ENCODE data around the gene CRHR1. TPM values are rescaled to one million over a fixed set of nuclear protein-coding genes. Genes with fewer than 3 reads are reported as not detected.

The CRHR1 gene
- total RNA-seq, 2 experiments from 2014 or later: not detected

DNA sequence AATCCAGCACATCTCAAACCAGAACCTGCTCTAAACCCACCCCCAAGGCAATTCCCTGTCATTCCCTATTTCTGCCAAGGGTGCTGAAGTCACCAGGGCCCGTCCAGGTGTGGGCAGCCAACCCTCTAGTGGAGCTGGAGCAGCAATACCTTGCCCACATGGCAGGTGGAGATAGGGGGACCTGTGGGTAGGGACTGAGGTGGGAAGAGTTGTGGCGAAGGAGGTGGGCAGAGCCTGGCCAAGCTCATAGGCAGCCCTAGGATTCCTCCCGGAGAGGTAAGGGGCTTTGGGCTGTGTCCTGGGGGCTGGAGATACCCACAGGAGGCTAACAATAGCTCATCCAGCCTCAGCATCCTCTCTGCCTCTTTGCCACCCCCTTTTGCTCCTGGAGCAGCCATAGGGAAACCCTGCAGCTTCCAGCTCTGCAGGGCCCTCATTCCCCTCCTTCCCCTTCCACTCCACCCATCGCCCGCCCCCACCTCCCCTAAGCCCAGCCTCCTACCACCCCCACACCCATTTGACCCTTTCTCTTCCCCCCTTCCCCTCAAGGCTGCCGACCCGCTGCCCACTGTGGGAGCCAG lies 30.4 kb upstream of the CRHR1 start:
- TF ChIP-seq, protein P1, sequence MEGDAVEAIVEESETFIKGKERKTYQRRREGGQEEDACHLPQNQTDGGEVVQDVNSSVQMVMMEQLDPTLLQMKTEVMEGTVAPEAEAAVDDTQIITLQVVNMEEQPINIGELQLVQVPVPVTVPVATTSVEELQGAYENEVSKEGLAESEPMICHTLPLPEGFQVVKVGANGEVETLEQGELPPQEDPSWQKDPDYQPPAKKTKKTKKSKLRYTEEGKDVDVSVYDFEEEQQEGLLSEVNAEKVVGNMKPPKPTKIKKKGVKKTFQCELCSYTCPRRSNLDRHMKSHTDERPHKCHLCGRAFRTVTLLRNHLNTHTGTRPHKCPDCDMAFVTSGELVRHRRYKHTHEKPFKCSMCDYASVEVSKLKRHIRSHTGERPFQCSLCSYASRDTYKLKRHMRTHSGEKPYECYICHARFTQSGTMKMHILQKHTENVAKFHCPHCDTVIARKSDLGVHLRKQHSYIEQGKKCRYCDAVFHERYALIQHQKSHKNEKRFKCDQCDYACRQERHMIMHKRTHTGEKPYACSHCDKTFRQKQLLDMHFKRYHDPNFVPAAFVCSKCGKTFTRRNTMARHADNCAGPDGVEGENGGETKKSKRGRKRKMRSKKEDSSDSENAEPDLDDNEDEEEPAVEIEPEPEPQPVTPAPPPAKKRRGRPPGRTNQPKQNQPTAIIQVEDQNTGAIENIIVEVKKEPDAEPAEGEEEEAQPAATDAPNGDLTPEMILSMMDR (IDR thresholded peaks at IDR 0.05): no peak

DNA sequence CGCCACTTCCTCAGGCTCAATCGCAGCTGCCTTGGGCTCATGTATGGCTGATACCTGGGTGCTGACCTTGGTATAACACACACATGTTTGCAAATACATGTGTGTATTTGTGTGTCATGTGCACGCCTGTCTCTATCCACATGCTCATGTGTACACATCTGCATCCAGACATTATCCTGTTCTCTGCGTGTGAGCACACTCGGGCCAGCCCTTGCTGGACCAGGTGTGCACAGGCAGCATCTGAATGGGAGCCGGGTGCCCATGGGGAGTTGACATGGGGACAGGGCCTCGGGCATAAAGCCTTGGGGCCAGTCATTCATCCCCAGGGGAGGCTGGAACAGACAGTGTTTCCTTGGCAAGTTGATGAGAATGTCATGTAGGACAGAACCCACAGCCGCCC lies 29.1 kb upstream of the CRHR1 start:
- no peaks in the 10 kb centered on the region for H3K4me1 Mint-ChIP-seq (ENCODE audit: low read depth)
- no peak for DNase-seq
- peaks cover 4 to 30% of the 10 kb centered on the region in 2 experiments for H3K27me3 ChIP-seq (ENCODE audit: control insufficient read depth in 1 of 2, insufficient read depth in 2 of 2, low read length in 2 of 2)
- H3K36me3 ChIP-seq (ENCODE audit: insufficient read depth, low read length): no peaks in the 10 kb centered on the region
- no peaks in the 10 kb centered on the region for H3K9me3 ChIP-seq (ENCODE audit: control insufficient read depth in 1 of 2, insufficient read depth in 1 of 2, low read length in 2 of 2)
- H3K27ac ChIP-seq (ENCODE audit: low read depth in 1 of 2, low read length in 2 of 2): no peak overlapping the region
- ChIA-PET CTCF (no interaction called here), POLR2A (no interaction called here)
- H3K9me3 Mint-ChIP-seq: no peaks in the 10 kb centered on the region
- no peak overlapping the region for H3K4me3 Mint-ChIP-seq
- no peak overlapping the region for H3K27ac Mint-ChIP-seq
- H3K4me1 ChIP-seq (ENCODE audit: insufficient read depth, low read length): no peaks in the 10 kb centered on the region
- no peak overlapping the region for H3K4me3 ChIP-seq (ENCODE audit: low read length)
- peaks cover 42% of the 10 kb centered on the region for H3K27me3 Mint-ChIP-seq
- intact Hi-C loops (cut with DNase I, micrococcal nuclease): no loop called here
- ATAC-seq (ENCODE audit: poor library complexity): no peak
- TF ChIP-seq, protein P1 (IDR thresholded peaks at IDR 0.05): no peak
- no peaks in the 10 kb centered on the region for H3K36me3 Mint-ChIP-seq (ENCODE audit: low read depth)

More for the DNA sequence above, 30.4 kb upstream of the CRHR1 start:
- ChIA-PET POLR2A (no interaction called here), CTCF (no interaction called here)
- ATAC-seq (ENCODE audit: poor library complexity) (no peak), DNase-seq (no peak)
- no peaks in the 10 kb centered on the region for H3K4me1 ChIP-seq (ENCODE audit: insufficient read depth, low read length)
- H3K27me3 Mint-ChIP-seq: peaks cover 47% of the 10 kb centered on the region
- intact Hi-C loops (cut with DNase I, micrococcal nuclease): no loop called here
- H3K4me1 Mint-ChIP-seq (ENCODE audit: low read depth): no peaks in the 10 kb centered on the region
- H3K27me3 ChIP-seq (ENCODE audit: control insufficient read depth in 1 of 2, insufficient read depth in 2 of 2, low read length in 2 of 2): peaks cover 2 to 30% of the 10 kb centered on the region in 2 experiments
- H3K27ac Mint-ChIP-seq: no peak overlapping the region
- H3K36me3 Mint-ChIP-seq (ENCODE audit: low read depth): no peaks in the 10 kb centered on the region
- H3K9me3 ChIP-seq (ENCODE audit: control insufficient read depth in 1 of 2, insufficient read depth in 1 of 2, low read length in 2 of 2): no peaks in the 10 kb centered on the region
- no peaks in the 10 kb centered on the region for H3K36me3 ChIP-seq (ENCODE audit: insufficient read depth, low read length)
- H3K4me3 ChIP-seq (ENCODE audit: low read length): no peak overlapping the region
- no peaks in the 10 kb centered on the region for H3K9me3 Mint-ChIP-seq
- no peak overlapping the region for H3K4me3 Mint-ChIP-seq
- no peak overlapping the region for H3K27ac ChIP-seq (ENCODE audit: low read depth in 1 of 2, low read length in 2 of 2)

- no peak overlapping the region for H3K4me3 Mint-ChIP-seq
- no peak overlapping the region for H3K27ac Mint-ChIP-seq
- DNase-seq (no peak), ATAC-seq (ENCODE audit: poor library complexity) (no peak)
- H3K9me3 ChIP-seq (ENCODE audit: control insufficient read depth in 1 of 2, insufficient read depth in 1 of 2, low read length in 2 of 2): no peaks in the 10 kb centered on the region
- H3K36me3 Mint-ChIP-seq (ENCODE audit: low read depth): no peaks in the 10 kb centered on the region
- no peak overlapping the region for H3K4me3 ChIP-seq (ENCODE audit: low read length)
- no peaks in the 10 kb centered on the region for H3K9me3 Mint-ChIP-seq
- no peak overlapping the region for H3K27ac ChIP-seq (ENCODE audit: low read depth in 1 of 2, low read length in 2 of 2)
- POLR2A ChIA-PET: no interaction called here
- TF ChIP-seq, protein P1 (IDR thresholded peaks at IDR 0.05): no peak
- intact Hi-C loops (cut with DNase I, micrococcal nuclease): no loop called here
- CTCF ChIA-PET: no interaction called here
- no peaks in the 10 kb centered on the region for H3K4me1 ChIP-seq (ENCODE audit: insufficient read depth, low read length)
- H3K4me1 Mint-ChIP-seq (ENCODE audit: low read depth): no peaks in the 10 kb centered on the region
- H3K36me3 ChIP-seq (ENCODE audit: insufficient read depth, low read length): no peaks in the 10 kb centered on the region
- peaks cover 34% of the 10 kb centered on the region for H3K27me3 Mint-ChIP-seq
- H3K27me3 ChIP-seq (ENCODE audit: control insufficient read depth in 1 of 2, insufficient read depth in 2 of 2, low read length in 2 of 2): peaks cover 4 to 30% of the 10 kb centered on the region in 2 experiments
These were observed 27.7 kb upstream of the CRHR1 start for GRCh38 chr17:45756266-45756991.

All from CD4-positive, alpha-beta T cell (primary cell).